NCI-H146 treated with DMSO at 0.1 percent for 48 hours (cell line): Measurements from ENCODE around the gene FBN1.

Experiments used
- DNase-seq: peaks from one replicate; lab custom pipeline; 2025; ENCODE audit not compliant: unreplicated experiment; lab: John Stamatoyannopoulos, UW

The FBN1 gene

DNA sequence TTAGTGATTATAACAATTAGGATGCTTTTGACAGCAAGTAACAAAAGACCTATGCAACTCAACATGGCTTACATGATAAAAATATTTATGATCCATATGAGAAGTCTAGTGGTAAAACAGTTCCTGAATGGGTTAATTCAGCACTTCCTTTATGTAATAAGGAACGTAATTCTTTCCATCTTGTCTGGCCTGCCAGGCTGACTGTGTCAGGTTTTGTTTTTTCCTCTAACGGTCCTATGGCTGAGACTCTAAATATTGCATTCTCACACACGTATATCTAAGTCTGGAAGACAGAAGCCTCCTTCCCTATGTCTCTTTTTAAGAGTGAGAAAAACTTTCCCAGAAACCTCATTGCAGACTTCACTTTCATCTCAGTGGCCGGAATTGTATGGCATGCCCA is 263.6 kb downstream of the FBN1 start:
- DNase-seq: no peak

DNA sequence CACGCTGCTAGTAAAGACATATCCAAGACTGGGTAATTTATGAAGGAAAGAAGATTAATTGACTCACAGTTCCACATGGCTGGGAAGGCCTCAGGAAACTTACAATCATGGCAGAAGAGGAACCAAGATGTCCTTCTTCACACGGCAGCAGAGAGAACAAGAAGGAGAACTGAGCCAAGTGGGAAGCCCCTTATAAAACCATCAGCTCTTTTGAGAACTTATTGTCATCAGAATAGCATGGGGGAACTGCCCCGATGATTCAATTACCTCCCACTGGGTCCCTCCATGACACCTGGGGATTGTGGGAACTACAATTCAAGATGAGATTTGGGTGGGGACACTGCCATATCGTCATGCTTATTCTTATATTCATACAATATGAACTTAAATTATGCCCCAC is 265.3 kb downstream of the FBN1 start:
- no peak for DNase-seq

DNA sequence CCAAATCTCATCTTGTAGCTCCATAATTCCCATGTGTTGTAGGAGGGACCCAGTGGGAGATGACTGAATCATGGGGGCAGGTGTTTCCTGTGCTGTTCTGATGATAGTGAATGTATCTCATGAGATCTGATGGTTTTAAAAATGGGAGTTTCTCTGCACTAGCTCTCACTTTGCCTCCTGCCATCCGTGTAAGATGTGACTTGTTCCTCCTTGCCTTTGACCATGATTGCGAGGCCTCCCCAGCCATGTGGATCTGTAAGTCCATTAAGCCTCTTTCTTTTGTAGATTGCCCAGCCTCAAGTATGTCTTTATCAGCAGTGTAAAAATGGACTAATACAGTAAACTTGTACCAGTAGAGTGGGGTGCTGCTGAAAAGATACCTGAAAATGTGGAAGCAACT is 269.7 kb downstream of the FBN1 start:
- no peak for DNase-seq

DNA sequence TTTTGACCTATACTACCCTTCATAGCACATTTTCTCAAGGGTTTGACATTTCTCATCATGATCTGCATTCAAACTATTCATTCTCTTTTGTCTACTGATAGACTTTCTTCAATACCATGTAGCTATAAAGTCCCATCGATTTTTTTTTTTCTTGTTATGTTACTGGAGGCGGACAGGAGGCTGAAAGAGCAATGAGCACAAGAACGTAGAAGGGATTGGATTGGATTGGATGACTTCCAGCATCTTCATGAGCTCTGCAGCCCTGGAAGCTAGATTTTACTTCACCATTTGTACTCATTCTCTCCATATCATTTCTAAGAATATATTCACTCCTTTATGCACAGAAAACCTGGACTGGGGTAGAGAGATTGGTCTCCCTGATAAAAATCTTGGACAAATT is 271.0 kb downstream of the FBN1 start:
- DNase-seq: no peak

DNA sequence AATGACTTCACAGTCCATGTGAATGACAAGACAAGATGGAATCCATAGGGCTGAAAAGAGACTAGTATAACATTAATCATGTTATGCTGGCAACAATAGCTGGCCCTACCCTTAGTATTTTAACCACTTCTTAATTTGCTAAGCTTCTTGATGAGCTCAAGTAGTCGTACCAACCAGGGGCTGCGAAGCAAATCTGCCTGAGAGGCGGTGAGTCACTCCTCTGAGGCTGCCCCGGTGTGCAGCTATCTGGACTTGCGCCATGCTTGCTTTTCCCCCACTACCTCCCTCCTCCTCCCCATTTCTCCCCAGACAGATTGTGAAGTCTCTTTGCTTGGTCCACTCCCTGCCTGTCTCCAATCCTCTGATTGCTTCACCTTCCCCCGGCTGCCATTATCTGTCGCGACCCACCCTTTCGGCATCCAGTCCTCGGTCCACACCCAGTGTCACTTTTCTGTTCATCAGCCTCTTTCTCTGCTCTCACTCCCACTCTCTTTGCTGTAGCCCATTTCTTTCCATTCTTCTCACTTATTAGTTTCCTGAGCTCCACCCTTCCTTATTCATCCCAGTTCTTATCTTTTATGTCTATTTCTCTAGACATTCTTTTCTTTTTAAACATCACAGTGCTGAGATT is 271.6 kb downstream of the FBN1 start:
- DNase-seq: no peak

DNA sequence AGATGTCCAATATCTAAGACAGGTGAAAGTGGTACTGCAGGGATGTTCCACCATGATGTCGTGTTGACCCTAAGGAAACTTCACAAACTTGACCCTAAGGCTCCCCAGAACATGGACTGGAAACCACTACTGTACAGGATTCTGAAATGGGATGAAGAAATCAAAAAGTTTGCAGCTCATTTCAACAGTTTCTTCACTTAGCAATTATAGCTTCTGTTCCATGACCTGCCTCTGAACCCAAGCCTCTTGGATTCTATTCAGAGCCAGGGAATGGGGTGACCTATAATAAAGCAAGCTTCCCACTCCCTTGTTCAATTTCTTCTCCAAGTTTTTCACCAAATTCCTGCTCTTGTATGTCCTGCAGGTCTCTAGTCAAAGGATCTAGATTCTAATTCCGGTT is 273.5 kb downstream of the FBN1 start:
- no peak for DNase-seq

DNA sequence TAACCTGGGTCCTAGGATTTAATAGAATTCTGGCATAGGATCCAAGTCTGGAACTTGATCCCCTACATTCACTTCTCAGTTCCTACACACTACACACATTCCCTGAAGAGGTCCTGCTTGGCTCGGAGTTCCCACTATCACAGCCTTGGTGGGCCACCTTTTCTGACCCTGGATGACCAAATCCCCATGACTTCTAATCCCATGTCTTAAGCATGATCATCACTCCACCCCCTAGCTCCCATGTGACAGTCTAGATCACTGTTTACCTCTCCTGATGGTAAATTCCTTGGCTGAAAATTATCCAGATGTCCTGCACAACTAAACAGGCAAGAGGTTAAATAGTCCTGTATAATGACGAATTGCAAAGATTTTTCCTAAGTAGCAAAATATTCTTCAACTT is 274.0 kb downstream of the FBN1 start:
- no peak for DNase-seq

DNA sequence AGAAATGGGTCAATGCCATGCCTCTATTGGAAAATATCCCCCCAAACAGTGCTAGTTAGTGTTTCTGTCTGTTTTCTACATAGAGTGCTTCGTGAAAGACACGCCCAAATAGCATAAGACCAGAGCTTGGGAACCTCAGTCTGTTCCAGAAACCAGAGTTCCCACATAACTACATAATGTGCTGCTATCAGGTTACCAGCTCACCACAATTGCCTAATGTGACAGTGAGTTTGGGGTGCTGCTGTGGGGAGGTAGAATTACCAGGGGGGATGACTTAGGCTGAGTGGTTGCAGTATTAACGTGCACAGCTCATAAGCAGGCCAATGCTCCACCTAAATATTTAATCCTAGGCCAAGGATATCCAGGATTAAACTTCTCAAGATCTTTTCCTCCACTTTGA is 275.0 kb downstream of the FBN1 start:
- no peak for DNase-seq

DNA sequence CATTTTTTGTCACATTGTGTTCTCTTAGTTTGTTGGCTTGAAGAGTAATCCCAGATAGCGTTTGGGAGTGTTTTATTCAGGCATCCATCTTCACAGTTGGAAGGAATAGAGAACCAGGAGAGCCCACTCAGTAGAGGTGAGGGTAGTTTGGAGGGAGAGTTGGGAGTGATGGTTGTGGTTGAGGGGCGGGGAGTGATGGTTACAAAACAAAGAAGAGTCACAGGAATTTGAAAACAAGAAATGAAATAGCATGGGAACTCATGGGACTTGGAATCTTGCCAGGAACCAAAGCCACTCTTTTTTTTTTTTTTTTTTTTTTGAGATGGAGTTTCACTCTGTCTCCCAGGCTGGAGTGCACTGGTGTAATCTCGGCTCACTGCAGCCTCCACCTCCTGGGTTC is 278.0 kb downstream of the FBN1 start:
- no peak for DNase-seq

DNA sequence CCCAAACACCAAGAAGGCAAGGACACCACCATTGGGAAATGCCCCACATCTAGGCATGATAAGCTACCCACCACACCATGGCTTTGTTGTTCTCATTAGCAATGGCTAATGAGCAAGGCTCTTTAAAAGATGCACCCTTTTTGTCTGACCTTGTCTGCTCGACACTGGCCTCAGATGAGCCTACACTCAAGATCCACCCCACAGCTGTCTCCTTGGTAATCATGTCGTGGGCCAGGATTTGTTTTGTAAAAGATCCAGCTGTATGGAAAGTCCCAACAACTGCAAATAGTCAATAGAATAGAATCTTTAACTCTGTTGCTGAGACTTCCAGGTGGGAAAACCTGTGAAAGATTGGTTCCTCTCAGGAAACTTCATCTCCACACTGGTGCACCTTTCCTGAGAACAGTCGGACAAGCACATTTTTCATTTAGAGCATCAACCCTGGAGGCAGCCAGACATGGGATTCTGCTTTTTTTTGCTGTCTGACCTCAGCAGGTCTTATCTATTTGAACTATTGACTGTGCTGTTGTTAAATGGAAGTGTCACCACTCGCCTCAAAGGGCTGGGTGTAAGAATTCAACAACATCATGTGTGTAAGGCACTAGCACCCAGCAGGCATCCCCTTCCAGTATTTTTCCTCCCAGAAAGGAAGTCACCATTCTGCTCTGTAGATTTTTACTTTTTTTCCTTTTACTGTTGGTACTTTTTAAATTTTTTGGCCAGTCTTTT is 278.8 kb downstream of the FBN1 start:
- no peak for DNase-seq

DNA sequence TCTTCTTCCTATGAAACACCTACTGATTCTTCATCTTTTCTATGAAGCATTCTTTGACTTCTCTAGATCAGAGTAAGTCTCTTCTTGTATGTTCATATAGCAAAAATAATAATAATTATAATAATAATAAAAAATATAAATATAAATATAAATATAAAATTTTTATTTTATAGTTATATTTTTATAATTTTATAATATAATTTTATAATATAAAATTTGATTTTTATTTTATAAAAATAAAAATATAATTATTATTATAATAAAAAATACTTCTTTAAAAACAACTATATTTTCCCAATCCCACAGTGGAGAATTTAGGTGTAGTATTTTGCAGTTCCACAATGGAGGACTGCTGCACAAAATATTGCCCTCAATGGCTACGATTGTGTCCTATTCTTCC is 279.9 kb downstream of the FBN1 start:
- DNase-seq: no peak

DNA sequence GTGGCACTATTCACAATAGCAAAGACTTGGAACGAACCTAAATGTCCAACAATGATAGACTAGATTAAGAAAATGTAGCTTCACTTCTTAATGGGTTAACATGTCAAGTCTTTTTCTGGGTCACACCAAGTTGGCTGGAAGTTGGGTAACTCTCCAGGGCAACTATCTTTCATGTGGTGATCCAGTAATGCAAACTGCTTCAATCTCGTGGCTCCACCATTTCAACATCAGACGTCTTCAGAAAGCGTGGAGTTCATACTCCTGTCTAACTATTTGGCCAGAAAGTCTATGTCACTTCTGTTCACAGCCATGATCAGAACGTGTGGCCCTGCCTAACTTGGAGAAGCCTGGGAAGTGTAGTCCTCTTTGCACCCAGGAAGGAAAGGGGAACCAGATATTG is 282.0 kb downstream of the FBN1 start:
- DNase-seq: no peak

DNA sequence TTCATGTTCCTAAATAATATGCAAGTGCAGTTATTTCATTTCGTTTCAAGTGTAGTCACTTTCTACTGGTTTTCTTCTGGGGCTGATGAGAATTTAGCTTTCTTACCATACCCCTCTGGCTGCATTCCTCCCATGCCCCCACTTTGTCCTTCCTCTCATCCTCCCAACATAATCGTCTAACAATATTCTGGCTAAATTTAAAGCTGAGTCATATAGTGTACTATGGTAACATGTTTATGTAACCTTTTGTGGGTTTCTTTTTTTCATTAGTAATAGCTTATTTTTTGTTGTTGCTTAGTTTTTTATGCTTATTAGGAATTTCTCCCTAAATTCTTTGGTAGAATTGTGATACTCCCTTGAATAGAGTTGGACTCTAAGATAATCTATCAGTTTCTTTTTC is 283.8 kb downstream of the FBN1 start:
- no peak for DNase-seq

DNA sequence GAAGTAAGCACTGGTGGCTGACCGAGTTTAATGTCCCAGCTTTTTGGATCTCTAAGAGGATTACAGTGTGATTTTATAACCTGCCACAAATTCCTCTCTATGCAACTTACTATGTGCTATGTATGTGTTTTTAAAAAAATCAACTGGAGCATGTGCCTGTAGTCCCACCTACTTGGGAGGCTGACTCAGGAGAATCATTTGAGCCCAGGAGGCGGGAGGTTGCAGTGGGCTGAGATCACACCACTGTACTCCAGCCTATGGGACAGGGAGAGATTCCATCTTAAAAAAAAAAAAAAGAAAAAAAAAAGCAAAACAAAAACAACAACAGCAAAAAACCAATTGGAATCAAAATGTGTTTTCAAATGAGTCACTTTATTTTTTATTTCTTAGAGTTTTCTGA is 284.7 kb downstream of the FBN1 start:
- DNase-seq: no peak
